IMR-90 (cell line): ENCODE measurements around the gene NUDT19. TPM values are rescaled to one million over a fixed set of nuclear protein-coding genes. Genes with fewer than 3 reads are reported as not detected.

Experiments
- ATAC-seq: fragments of 200-7000 bp; cut with Tn5 transposase; 2 replicates; pipeline ENCODE4 v1.9.1; 2020; ENCODE audit warnings: low read depth, mild to moderate bottlenecking, moderate library complexity
- BruUV-seq: library from RNA; stranded (reverse); fragments of 400-500 nt; replicated peaks from 2 replicates; lab custom pipeline; 2021; lab: Mats Ljungman, UMichigan
- CTCF ChIA-PET: fragments of 300-600 bp; formaldehyde crosslinking; extraction: SDS; loops from one replicate; lab custom pipeline; 2021; ENCODE audit warnings: antibody characterized with exemption; lab: Yijun Ruan, JAX
- POLR2A ChIA-PET: fragments of 300-600 bp; sonication (Branson Sonifier 250); formaldehyde crosslinking; loops from one replicate; lab custom pipeline; 2022; ENCODE audit warnings: antibody characterized with exemption; ENCODE audit not compliant: unreplicated experiment; lab: Charles Lee
- DNase-seq: peaks from one replicate; pipeline ENCODE4 v3.0.0; 2013
- H2AFZ ChIP-seq: replicated peaks from 2 replicates; pipeline ENCODE3; 2013; ENCODE audit warnings: low read length, mild to moderate bottlenecking; ENCODE audit not compliant: poor library complexity
- H2AK5ac ChIP-seq: 2 replicates; pipeline ENCODE4 v1.6.1; 2013; ENCODE audit warnings: low read depth, low read length, inconsistent platforms
- H2AK9ac ChIP-seq: replicated peaks from 2 replicates; pipeline ENCODE3; 2013; ENCODE audit warnings: mild to moderate bottlenecking, low read depth, low read length, moderate library complexity; ENCODE audit not compliant: poor library complexity
- H2BK120ac ChIP-seq: 2 replicates; pipeline ENCODE4 v1.6.1; 2013; ENCODE audit warnings: low read depth, low read length, inconsistent platforms
- H2BK15ac ChIP-seq: 3 replicates; pipeline ENCODE4 v1.6.1; 2013; ENCODE audit warnings: low read depth, low read length, inconsistent platforms
- H2BK20ac ChIP-seq: 2 replicates; pipeline ENCODE4 v1.6.1; 2013; ENCODE audit warnings: low read depth, mild to moderate bottlenecking, inconsistent platforms, low read length, moderate library complexity
- H2BK5ac ChIP-seq: 2 replicates; pipeline ENCODE4 v1.6.1; 2013; ENCODE audit warnings: mild to moderate bottlenecking, low read depth, low read length, inconsistent platforms; ENCODE audit not compliant: poor library complexity, severe bottlenecking
- H3K14ac ChIP-seq: replicated peaks from 2 replicates; pipeline ENCODE4 v1.6.1; 2013; ENCODE audit warnings: low read depth, low read length, inconsistent platforms
- H3K18ac ChIP-seq: 2 replicates; pipeline ENCODE4 v1.6.1; 2013; ENCODE audit warnings: low read depth, low read length, control low read depth
- H3K23ac ChIP-seq: 2 replicates; pipeline ENCODE4 v1.6.1; 2013; ENCODE audit warnings: low read depth, low read length, inconsistent platforms
- H3K27ac ChIP-seq: 2 replicates; pipeline ENCODE4 v1.5.1; 2013; ENCODE audit warnings: mild to moderate bottlenecking, control low read depth, low read length; ENCODE audit not compliant: insufficient read depth
- H3K27me3 ChIP-seq: 2 replicates; pipeline ENCODE4 v1.6.1; 2013; ENCODE audit warnings: low read length; ENCODE audit not compliant: control insufficient read depth, insufficient read depth
- H3K36me3 ChIP-seq: 2 replicates; pipeline ENCODE4 v1.6.1; 2013; ENCODE audit warnings: low read length, mixed read lengths; ENCODE audit not compliant: control insufficient read depth, insufficient read depth
- H3K4ac ChIP-seq: 2 replicates; pipeline ENCODE4 v1.6.1; 2013; ENCODE audit warnings: low read depth, low read length, inconsistent platforms
- H3K4me1 ChIP-seq: 2 replicates; pipeline ENCODE4 v1.6.1; 2013; ENCODE audit warnings: low read length, mixed read lengths; ENCODE audit not compliant: control insufficient read depth, insufficient read depth
- H3K4me2 ChIP-seq: 2 replicates; pipeline ENCODE4 v1.6.1; 2013; ENCODE audit warnings: low read depth, mild to moderate bottlenecking, control low read depth, low read length, moderate library complexity
- H3K4me3 ChIP-seq: 2 replicates; pipeline ENCODE4 v1.5.1; 2013; ENCODE audit warnings: low read depth, mild to moderate bottlenecking, control low read depth, low read length, moderate library complexity; ENCODE audit not compliant: insufficient read depth
- H3K56ac ChIP-seq: 2 replicates; pipeline ENCODE4 v1.6.1; 2013; ENCODE audit warnings: low read length, inconsistent platforms; ENCODE audit not compliant: insufficient read depth; ENCODE audit errors: extremely low read depth
- H3K79me1 ChIP-seq, 2 experiments: 2 replicates each; pipeline ENCODE4 v1.6.1; 2013; ENCODE audit warnings: low read length in 2 of 2, inconsistent platforms in 1 of 2, low read depth in 1 of 2
- H3K9ac ChIP-seq: 2 replicates; pipeline ENCODE4 v1.6.1; 2013; ENCODE audit warnings: low read depth, low read length, control low read depth
- H3K9me1 ChIP-seq: 2 replicates; pipeline ENCODE4 v1.6.1; 2013; ENCODE audit warnings: low read length, inconsistent platforms; ENCODE audit not compliant: insufficient read depth
- H3K9me3 ChIP-seq: 2 replicates; pipeline ENCODE4 v1.6.1; 2013; ENCODE audit warnings: low read length; ENCODE audit not compliant: control insufficient read depth, insufficient read depth
- H4K20me1 ChIP-seq: 2 replicates; pipeline ENCODE4 v1.6.1; 2013; ENCODE audit warnings: low read length, inconsistent platforms; ENCODE audit not compliant: insufficient read depth
- H4K5ac ChIP-seq: 2 replicates; pipeline ENCODE4 v1.6.1; 2013; ENCODE audit warnings: mild to moderate bottlenecking, low read depth, low read length, control low read depth
- H4K8ac ChIP-seq, 2 experiments: 2 replicates each; pipeline ENCODE4 v1.6.1; 2013; ENCODE audit warnings: low read depth in 2 of 2, low read length in 2 of 2, control low read depth in 1 of 2, inconsistent platforms in 1 of 2
- H4K91ac ChIP-seq: 2 replicates; pipeline ENCODE4 v1.6.1; 2013; ENCODE audit warnings: low read depth, low read length, inconsistent platforms; ENCODE audit not compliant: insufficient read depth
- BHLHE40 ChIP-seq: fragments of 150-350 bp; IDR thresholded peaks from 2 replicates; pipeline ENCODE4 v1.6.1; 2016; ENCODE audit warnings: mild to moderate bottlenecking, low read depth, low read length
- FOS ChIP-seq: fragments of 150-350 bp; IDR thresholded peaks from 2 replicates; pipeline ENCODE4 v1.6.1; 2016; ENCODE audit warnings: low read depth, low read length
- MAFK ChIP-seq: IDR thresholded peaks from 2 replicates; pipeline ENCODE4 v1.6.1; 2012; ENCODE audit warnings: low read depth, low read length, improper control_type of control experiment
- MAZ ChIP-seq: IDR thresholded peaks from 2 replicates; pipeline ENCODE4 v1.6.1; 2012; ENCODE audit warnings: low read depth, mild to moderate bottlenecking, low read length, improper control_type of control experiment, moderate library complexity, borderline replicate concordance
- MXI1 ChIP-seq: IDR thresholded peaks from 2 replicates; pipeline ENCODE4 v1.6.1; 2012; ENCODE audit warnings: low read depth, mild to moderate bottlenecking, low read length, moderate library complexity, borderline replicate concordance
- POLR2A ChIP-seq: IDR thresholded peaks from 2 replicates; pipeline ENCODE4 v1.6.1; 2012; ENCODE audit warnings: mild to moderate bottlenecking, low read depth, low read length
- RFX5 ChIP-seq: IDR thresholded peaks from 2 replicates; pipeline ENCODE4 v1.8.0; 2012; ENCODE audit warnings: low read depth, mild to moderate bottlenecking, low read length, moderate library complexity
- SMC3 ChIP-seq: fragments of 150-350 bp; IDR thresholded peaks from 2 replicates; pipeline ENCODE4 v1.6.1; 2016; ENCODE audit warnings: low read depth, mild to moderate bottlenecking, antibody characterized with exemption, low read length, moderate library complexity
- WGBS, 2 experiments: methylation state at CpG; one replicate each; pipeline versions ENCODE4 v1.1.5 to v1.1.7; 2013; ENCODE audit warnings: missing lambda C conversion rate in 2 of 2; ENCODE audit not compliant: insufficient read length in 1 of 2; ENCODE audit errors: extremely low coverage in 2 of 2; 5-methylcytosine and 5-hydroxymethylcytosine counted together
- dilution Hi-C: fragments of 300-500 bp; cut with HindIII; formaldehyde crosslinking; loops from one replicate; pipeline ENCODE4 v1.14.3; 2018; ENCODE audit warnings: low sequenced_read_pairs; ENCODE audit not compliant: unreplicated experiment
- in situ Hi-C: fragments of 300-500 bp; cut with MboI; formaldehyde crosslinking; loops from 3 replicates; pipeline ENCODE4 v1.14.3; 2019; ENCODE audit warnings: low sequenced_read_pairs, inconsistent platforms, mixed read lengths
- intact Hi-C: fragments of 100-400 bp; cut with micrococcal nuclease; formaldehyde crosslinking; loops from 2 replicates; pipeline ENCODE4 v1.10.0; 2022
- polyA plus RNA-seq, 3 experiments: library from polyadenylated mRNA; depleted of rRNA; stranded (reverse); fragments of >200 nt; gene quantifications; 2 replicates each; pipeline ENCODE4 v1.2.3, GENCODE V29; 2012; ENCODE audit warnings: low replicate concordance in 1 of 3
- total RNA-seq: library from RNA; depleted of rRNA; stranded (reverse); fragments of >200 nt; gene quantifications from 2 replicates; pipeline ENCODE4 v1.2.3, GENCODE V29; 2012

NUDT19 gene
- total and polyA plus RNA-seq, 2 of the 4 experiments (the other 2 are of a cell fraction): 4.1 to 4.5 TPM

- ChIA-PET POLR2A (no interaction called here), CTCF (no interaction called here)
- Histone ChIP-seq H2BK15ac (no peak overlapping the region), H3K4ac (no peak overlapping the region), H3K27me3 (no peaks in the 10 kb centered on the region), H3K36me3 (no peaks in the 10 kb centered on the region), H2AK9ac (no peak overlapping the region), H2AFZ (no peak overlapping the region), H3K9ac (no peak overlapping the region), H3K4me1 (no peaks in the 10 kb centered on the region), H4K20me1 (no peaks in the 10 kb centered on the region), H3K27ac (no peak overlapping the region), H3K9me3 (no peaks in the 10 kb centered on the region), H4K5ac (no peak overlapping the region), H3K4me2 (no peak overlapping the region), H4K8ac (no peak overlapping the region), H3K23ac (no peak overlapping the region), H3K18ac (no peak overlapping the region), H3K9me1 (no peaks in the 10 kb centered on the region), H2BK120ac (no peak overlapping the region), H3K56ac (no peak overlapping the region), H4K91ac (no peak overlapping the region), H2BK5ac (no peak overlapping the region), H3K4me3 (no peak overlapping the region), H3K14ac (no peak overlapping the region), H2BK20ac (no peak overlapping the region), H3K79me1 (no peaks in the 10 kb centered on the region), H2AK5ac (no peak overlapping the region)
- intact Hi-C loops: no loop called here
- DNase-seq: no peak
- no peak for TF ChIP-seq MXI1
- no peak for TF ChIP-seq MAZ
- no peak for TF ChIP-seq SMC3
- TF ChIP-seq FOS: no peak
- TF ChIP-seq RFX5: no peak
- no peak for TF ChIP-seq POLR2A
- no peak for TF ChIP-seq MAFK
- no peak for TF ChIP-seq BHLHE40
- BruUV-seq: no TSS peak
- no CpG with 5 or more reads among the region's 9 CpGs for WGBS, 2 experiments
- in situ Hi-C loops: no loop called here
- ATAC-seq: no peak
- dilution Hi-C loops: no loop called here
Measured at GRCh38 chr19:32743021-32743420, 51.4 kb downstream of the NUDT19 start.
